Raji (cell line): ENCODE results near the gene OR1J1.

Experiments
- POLR2A ChIP-seq: IDR thresholded peaks from 2 replicates; pipeline ENCODE4 v1.6.1; 2011; ENCODE audit warnings: low read depth, low read length, control low read depth; ENCODE audit not compliant: insufficient read depth

Gene OR1J1, protein sequence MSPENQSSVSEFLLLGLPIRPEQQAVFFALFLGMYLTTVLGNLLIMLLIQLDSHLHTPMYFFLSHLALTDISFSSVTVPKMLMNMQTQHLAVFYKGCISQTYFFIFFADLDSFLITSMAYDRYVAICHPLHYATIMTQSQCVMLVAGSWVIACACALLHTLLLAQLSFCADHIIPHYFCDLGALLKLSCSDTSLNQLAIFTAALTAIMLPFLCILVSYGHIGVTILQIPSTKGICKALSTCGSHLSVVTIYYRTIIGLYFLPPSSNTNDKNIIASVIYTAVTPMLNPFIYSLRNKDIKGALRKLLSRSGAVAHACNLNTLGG

DNA sequence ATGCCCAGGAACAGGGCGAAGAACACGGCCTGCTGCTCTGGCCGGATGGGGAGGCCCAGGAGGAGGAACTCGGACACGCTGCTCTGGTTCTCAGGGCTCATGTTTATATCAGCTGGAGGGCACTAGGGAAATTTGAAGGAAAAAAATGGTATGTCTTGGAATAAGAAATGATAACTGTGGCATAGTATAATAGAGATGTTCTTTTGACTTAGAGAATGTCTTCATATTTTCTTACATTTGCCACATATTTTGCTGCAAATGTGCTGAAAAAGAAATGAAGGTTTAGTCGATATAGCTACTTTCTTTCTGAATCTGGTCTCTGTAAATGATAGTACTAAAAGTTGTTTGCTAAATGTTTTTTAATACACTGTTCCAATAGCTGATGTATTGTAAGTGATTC, at the start of gene OR1J1:
Gene OR1J1, minus strand, starts transcription at position 101 of the 400 bp plus-strand sequence. Its CDS starts 0 bp downstream, at position 101.
- TF ChIP-seq POLR2A = no peak

DNA sequence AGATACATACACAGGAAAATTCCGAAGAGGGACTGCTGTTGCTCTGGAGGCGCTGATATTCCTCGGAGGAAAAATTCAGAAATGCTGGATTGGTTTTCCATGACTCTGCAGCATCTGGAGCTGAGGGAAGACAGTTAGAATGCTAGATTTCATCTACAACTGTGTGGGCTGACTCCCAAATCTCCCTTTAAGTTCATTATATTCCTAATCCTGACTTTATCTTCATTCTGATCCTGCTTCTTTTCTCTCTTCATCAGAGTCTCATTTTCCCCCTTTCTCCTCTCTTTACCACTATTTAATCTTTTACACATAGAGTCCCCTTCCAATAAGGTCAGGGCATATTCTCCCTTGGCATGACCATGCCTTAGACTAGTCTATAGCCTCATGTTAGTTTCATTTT, 49.5 kb upstream of the OR1J1 start, which contains the start of gene OR1N1:
Gene OR1N1, minus strand, starts transcription at position 101 of the 400 bp plus-strand sequence. Its CDS starts 0 bp downstream, at position 101.
- no peak for TF ChIP-seq POLR2A

DNA sequence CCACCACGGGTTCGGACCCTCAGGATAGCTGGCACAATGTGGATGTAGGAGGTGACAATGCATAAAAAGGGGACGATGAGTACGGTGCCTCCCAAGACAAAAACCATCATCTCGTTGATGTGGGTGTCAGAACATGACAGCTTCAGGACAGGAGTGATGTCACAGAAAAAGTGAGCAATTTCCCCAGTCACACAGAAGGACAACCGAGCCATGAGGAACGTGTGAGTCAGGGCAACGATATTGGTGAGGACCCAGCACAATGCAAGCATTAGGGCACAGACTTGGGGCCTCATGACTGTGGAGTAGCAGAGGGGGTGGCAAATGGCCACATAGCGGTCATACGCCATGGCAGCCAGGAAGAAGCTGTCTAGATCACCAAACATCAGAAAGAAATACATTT, 48.9 kb upstream of the OR1J1 start:
- TF ChIP-seq POLR2A = no peak

DNA sequence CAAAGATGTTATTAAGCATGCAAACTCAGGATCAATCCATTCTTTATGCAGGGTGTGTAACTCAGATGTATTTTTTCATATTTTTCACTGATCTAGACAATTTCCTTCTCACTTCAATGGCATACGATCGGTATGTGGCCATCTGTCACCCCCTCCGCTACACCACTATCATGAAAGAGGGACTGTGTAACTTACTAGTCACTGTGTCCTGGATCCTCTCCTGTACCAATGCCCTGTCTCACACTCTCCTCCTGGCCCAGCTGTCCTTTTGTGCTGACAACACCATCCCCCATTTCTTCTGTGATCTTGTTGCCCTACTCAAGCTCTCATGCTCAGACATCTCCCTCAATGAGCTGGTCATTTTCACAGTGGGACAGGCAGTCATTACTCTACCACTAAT, 41.6 kb upstream of the OR1J1 start:
- no peak for TF ChIP-seq POLR2A

DNA sequence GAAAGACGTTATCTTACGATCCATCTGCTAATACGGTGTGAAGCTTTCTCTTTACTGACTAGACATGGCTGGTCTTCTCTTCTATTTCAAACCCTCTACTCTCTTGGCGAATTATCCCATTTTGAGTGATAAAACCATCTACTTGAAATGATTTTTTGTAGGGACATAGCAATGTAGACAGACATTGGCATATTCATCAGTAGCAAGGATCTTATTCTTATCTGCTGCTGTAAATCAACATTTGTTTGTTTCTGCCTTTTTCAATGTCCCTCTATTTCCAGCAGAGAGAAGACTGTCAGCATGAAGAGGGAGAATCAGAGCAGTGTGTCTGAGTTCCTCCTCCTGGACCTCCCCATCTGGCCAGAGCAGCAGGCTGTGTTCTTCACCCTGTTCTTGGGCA, 41.1 kb upstream of the OR1J1 start, which contains the start of gene OR1J4:
Gene OR1J4, plus strand, starts transcription at position 301 of the 400 bp plus-strand sequence. Its CDS starts 0 bp downstream, at position 301.
- TF ChIP-seq POLR2A = no peak

DNA sequence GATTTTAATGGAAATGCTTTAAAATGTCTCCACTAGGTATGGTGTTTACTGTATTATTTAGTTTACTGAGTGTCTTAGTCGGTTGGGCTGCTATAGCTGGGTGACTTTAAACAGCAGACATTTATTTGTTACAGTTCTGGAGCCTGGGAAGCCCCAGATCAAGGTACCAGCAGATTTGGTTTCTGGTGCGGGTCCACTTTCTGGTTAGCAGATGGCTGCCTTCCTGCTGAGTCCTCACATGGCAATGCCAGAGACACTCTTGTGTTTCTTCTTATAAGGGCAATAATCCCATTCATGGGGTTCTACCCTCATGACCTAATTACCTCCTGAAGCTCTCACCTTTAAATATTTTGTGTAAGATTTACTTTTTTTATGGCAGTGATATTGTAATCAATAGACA, 40.5 kb upstream of the OR1J1 start:
- no peak for TF ChIP-seq POLR2A

DNA sequence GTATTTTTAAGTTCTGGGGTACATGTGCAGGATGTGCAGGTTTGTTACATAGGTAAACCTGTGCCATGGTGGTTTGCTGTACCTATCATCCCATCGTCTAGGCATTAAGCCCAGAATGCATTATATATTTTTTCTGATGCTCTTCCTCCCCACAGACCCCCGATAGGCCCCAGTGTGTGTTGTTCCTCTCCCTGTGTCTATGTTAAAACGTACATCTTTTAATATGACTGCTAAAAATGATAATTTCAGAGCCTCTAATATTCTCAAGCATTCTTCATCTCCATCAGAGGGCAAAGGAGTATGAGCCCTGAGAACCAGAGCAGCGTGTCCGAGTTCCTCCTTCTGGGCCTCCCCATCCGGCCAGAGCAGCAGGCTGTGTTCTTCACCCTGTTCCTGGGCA, 32.8 kb upstream of the OR1J1 start, which contains the start of gene OR1J2:
Gene OR1J2, plus strand, starts transcription at position 301 of the 400 bp plus-strand sequence. Its CDS starts 0 bp downstream, at position 301.
- no peak for TF ChIP-seq POLR2A

DNA sequence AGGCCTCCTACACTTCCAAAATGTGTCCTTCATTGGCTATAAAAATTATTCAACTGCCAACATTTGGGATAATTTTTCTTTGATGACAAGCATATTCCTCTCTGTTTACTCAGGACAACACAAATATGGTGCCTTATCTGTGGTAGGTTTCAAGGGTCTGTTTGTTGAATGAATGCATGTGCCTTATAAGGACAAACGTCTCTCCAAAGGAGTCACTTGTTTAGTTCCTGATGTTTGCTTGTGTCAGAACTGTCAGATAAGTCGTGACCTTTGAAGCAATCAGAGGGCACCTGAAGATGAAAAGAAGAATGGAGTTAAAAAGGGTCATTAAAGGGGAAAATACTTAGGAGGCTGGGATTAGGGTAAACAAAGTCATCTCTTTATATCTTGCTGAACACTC, 29.2 kb upstream of the OR1J1 start:
- TF ChIP-seq POLR2A = no peak

DNA sequence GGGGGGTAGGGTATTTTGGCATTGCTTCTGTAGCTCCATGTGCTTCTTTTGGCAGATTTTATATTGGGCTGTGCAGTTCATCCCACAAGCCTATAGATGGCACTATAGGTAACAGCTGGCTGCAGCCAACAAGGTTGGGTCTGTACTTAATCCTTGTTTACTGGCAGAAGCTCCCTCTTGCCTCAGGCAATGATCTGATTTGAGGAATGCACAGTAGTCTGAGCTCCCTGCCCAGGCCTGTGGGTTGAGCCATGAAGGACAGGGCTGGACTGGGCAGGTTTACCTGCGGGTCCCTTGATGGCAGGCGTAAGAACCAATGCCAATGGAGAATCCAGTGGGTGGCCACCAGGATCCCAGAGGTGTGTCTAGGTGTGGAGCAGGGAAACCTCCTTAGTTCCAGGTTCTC, 21.2 kb upstream of the OR1J1 start:
- no peak for TF ChIP-seq POLR2A

DNA sequence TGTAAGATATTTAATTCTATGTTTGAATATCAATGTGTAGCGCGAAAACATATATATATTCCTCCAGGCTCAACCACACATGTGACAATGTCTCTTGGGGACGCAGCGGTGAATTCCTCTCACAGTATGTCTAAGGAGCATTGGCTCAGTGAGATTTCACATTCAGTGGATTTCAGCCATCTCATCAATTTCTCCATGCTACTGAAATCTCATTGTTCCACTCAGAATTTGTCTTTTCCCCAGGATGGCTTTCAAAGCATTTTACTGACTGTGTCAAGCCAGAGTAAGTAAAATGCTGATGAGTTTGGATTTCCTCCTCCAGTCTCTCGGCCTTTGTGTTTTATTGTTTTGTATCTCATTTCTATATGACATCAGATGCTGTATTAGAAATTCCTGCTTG, 1.3 kb upstream of the OR1J1 start:
- TF ChIP-seq POLR2A = no peak

DNA sequence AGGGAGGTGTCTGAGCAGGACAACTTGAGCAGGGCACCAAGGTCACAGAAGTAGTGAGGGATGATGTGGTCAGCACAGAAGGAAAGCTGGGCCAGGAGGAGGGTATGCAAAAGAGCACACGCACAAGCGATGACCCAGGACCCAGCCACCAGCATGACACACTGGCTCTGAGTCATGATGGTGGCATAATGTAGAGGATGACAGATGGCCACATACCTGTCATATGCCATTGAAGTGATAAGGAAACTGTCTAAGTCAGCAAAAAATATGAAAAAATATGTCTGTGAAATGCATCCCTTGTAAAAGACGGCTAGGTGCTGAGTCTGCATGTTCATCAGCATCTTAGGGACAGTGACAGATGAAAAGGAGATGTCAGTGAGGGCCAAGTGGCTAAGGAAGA, 380 bp downstream of the OR1J1 start:
- no peak for TF ChIP-seq POLR2A

DNA sequence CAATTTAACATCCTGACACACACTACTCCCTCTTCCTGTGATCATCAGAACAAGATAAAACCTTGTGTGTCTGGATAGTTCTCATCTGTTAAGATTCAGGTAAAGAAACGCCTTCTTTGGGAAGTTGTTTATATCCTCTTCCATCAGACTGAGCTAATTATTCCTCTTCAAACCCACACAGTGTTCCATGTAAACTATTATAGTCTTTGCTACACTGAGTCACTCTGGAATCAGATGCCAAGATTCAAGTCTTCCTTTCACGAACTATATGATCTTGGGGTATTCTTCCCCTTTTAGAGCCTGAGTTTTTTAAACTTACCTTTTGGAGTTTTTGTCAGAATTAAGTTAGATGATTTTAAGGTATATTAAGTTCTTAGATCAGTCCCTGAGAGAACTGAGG, 2.0 kb downstream of the OR1J1 start:
- no peak for TF ChIP-seq POLR2A

DNA sequence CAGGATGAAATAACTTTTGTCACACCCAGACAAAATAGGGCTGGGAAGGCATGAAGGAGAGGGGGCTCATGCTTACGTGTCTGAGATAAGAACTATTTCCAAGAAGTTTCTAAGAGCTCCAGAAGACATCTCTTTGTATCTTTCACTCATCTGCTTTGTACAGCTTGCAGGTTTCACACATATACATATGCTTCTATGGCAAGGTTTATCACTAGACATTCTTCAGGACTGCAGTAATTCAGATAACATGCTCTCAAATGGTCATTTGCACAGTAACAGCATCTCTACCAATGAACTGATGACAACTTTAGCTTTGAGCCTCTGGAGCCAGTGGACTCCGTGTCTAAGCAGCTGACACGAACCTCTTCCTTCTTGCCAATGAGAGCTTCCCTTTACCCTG, 3.2 kb downstream of the OR1J1 start:
- no peak for TF ChIP-seq POLR2A

DNA sequence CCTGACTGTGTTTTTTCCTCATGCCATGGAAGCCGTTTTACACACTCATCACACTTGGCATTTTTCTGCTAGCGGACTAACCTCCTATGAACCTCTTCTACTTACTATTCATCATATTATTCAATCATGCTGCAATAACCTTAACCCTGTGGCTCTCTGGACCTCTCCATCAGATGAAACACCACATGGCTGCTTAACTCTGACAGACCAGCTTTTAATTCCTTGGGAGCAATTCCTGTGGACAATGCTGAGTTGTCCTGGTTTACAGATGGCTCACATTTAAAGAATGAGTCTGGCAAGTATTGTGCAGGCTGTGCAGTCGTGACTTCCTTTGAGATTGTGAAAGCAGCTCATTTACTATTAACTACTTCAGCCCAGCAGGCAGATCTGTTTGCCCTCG, 9.0 kb downstream of the OR1J1 start:
- no peak for TF ChIP-seq POLR2A

DNA sequence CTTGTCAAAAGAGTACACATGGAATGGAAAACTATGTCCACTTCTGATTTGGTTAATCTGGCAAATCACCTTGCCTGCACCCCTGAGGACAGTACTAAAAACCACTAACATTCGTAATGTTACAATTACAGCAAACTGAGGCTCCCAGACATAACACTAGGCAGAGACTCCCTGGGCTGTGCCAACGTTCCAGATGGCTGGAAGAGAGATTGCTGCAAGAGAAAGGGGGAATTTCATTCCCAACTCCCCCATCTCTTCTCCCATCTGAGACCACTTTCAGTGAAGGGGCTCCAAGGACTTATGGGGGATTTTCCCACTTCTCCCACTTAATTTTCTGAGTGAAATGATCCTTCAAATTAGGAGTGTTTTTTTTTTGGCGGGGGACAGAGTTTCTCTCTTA, 11.3 kb downstream of the OR1J1 start:
- no peak for TF ChIP-seq POLR2A

DNA sequence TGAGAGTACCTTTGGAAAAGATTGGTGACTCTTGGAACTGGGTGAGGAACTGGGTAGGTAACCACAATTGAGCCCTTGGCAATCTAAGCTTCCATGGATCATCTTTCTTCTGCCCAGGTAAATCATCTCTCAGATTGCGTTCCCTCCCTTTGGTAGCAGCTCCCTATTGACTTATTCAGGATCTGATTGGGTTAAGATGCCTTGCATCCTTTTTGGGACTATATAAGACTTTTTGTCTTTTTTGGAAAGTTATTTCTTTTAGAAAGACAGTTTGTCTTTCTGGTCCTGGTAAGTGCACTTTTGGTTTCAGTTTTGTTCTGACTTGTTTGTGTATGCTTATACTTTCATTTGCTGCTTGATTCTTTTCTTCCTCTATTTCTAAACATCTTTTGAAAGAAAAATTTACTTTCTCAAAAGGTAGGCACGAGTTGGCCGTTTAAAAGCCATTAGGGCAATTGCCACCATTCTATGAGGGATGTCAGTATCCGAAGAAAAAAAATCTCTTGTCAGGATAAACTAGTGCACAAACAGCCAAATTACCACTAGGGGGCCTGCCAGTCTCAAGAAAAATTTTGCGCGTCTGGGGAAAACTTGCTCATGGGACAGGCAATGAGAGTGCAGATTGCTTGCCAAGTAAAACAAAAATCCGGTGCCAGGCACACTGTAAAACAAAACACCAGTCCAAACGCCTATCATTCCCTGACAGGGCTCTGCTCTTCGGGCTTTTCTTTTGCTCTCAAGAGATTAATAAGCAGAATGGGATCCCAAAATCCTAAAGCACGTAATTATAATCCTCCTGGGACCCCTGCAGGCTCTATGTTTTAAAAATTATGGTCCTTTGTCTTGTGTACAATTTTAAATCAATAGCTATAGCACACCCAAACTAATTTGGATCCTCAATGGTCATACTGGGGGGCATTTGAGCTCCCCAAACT, 12.8 kb downstream of the OR1J1 start:
- TF ChIP-seq POLR2A = no peak
